ENCODE measurements around the gene GPD1.

DNA sequence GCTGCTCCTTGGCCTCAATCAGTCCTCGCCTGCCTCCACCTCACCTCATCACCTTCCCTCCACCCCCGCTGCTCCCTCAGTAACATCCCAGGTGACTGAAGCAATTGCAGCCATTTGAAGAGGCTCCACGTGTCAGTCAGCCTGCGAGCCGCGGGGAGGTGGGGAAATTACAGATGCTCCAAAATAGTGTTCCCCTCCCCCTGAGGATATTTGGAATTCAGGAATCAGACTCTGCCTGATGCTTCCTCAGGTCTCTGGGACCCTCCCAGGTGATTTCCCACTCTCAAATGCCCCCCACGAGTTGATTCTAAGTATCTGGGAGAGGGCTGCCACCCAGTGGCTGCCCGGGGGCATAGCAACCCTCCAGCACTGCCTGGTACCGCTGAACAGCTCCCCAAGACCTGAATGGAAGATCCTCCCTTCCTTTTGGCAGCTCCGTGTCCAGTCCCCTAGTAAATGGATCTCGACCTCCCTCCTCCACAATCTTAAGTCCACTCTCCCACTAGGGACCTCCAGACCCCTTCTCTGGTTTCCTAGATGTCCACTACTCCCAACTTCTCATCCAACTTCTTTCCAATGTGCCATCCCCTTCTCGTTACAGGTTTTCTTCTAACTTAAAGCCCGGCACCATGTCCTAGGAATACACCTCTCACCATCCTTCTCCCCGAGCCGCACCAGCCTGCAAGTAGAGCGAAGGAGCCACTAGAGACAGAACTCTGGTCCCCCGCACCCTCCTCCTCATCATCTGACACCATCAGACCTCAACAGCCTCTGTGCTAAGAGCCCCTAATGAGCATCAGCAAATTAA lies 47.8 kb upstream of the GPD1 start:
- TF ChIP-seq, protein P1, sequence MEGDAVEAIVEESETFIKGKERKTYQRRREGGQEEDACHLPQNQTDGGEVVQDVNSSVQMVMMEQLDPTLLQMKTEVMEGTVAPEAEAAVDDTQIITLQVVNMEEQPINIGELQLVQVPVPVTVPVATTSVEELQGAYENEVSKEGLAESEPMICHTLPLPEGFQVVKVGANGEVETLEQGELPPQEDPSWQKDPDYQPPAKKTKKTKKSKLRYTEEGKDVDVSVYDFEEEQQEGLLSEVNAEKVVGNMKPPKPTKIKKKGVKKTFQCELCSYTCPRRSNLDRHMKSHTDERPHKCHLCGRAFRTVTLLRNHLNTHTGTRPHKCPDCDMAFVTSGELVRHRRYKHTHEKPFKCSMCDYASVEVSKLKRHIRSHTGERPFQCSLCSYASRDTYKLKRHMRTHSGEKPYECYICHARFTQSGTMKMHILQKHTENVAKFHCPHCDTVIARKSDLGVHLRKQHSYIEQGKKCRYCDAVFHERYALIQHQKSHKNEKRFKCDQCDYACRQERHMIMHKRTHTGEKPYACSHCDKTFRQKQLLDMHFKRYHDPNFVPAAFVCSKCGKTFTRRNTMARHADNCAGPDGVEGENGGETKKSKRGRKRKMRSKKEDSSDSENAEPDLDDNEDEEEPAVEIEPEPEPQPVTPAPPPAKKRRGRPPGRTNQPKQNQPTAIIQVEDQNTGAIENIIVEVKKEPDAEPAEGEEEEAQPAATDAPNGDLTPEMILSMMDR (conservative IDR thresholded peaks at IDR 0.05; ENCODE audit: low read length), result peak; percentile 99
- TF ChIP-seq EZH2phosphoT487 (IDR thresholded peaks at IDR 0.05; ENCODE audit: borderline replicate concordance), result no peak

All from Loucy (cell line).